ENCODE data around the gene PTPMT1.

GRCh38 chr11:47583844-47584243 is 18.4 kb downstream of the PTPMT1 start:
- TF ChIP-seq POLR2AphosphoS5 (IDR thresholded peaks at IDR 0.05) (no peak), EP300 (IDR thresholded peaks at IDR 0.05) (no peak), CTCF (IDR thresholded peaks at IDR 0.05) (no peak)
